Common myeloid progenitor, CD34-positive (primary cell): Measurements from ENCODE around the gene TMEM43.
"Not testable (repeated sequence)": the region's sequence is repeated elsewhere in the genome, so short reads cannot be mapped to it uniquely, and the experiment has no call there.

Source experiments
- CTCF ChIA-PET: fragments of 350-600 bp; sonication (Branson Sonifier 250); formaldehyde crosslinking; loops from one replicate; lab custom pipeline; 2021; ENCODE audit warnings: antibody characterized with exemption; lab: Charles Lee
- POLR2A ChIA-PET: fragments of 350-600 bp; sonication (Branson Sonifier 250); formaldehyde crosslinking; loops from one replicate; lab custom pipeline; 2021; ENCODE audit warnings: antibody characterized with exemption; lab: Charles Lee
- DNase-seq, 3 donors: peaks; one replicate each; pipeline versions ENCODE4 v3.0.0 to v3.0.0-alpha.2; 2013
- H3K27ac ChIP-seq, 2 experiments: 1 replicate in 1 of 2; 2 replicates in 1 of 2; pipeline ENCODE4 v1.7.0; 2013; ENCODE audit warnings: inconsistent platforms in 2 of 2, low read length in 2 of 2, mild to moderate bottlenecking in 2 of 2, low read depth in 1 of 2, moderate library complexity in 1 of 2; ENCODE audit not compliant: severe bottlenecking in 2 of 2, insufficient read depth in 1 of 2, poor library complexity in 1 of 2
- H3K27me3 ChIP-seq, 5 experiments: replicated peaks in 2 of 5; 1 replicate in 3 of 5; 2 replicates in 2 of 5; pipeline versions ENCODE4 v1.6.1 to v1.7.0; 2013; ENCODE audit warnings: low read length in 4 of 5, mild to moderate bottlenecking in 2 of 5, moderate library complexity in 2 of 5, inconsistent platforms in 1 of 5; ENCODE audit not compliant: insufficient read depth in 5 of 5, control insufficient read depth in 4 of 5
- H3K36me3 ChIP-seq, 4 experiments: 1 replicate in 2 of 4; 2 replicates in 2 of 4; pipeline versions ENCODE4 v1.6.1 to v1.7.0; 2013; ENCODE audit warnings: low read length in 3 of 4, control low read depth in 1 of 4, mild to moderate bottlenecking in 1 of 4; ENCODE audit not compliant: control insufficient read depth in 4 of 4, insufficient read depth in 4 of 4
- H3K4me1 ChIP-seq, 4 experiments: 1 replicate in 3 of 4; 2 replicates in 1 of 4; pipeline versions ENCODE4 v1.6.1 to v1.7.1; 2013; ENCODE audit warnings: low read length in 3 of 4, mild to moderate bottlenecking in 3 of 4, control low read depth in 1 of 4, inconsistent platforms in 1 of 4, moderate library complexity in 1 of 4; ENCODE audit not compliant: control insufficient read depth in 4 of 4, insufficient read depth in 4 of 4; ENCODE audit errors: control extremely low read depth in 1 of 4
- H3K4me3 ChIP-seq, 7 experiments: 1 replicate in 4 of 7; 2 replicates in 3 of 7; pipeline versions ENCODE4 v1.5.1 to v1.7.0; 2013; ENCODE audit warnings: mild to moderate bottlenecking in 7 of 7, low read length in 6 of 7, moderate library complexity in 6 of 7, inconsistent platforms in 2 of 7, low read depth in 2 of 7, control low read depth in 1 of 7; ENCODE audit not compliant: insufficient read depth in 4 of 7, control insufficient read depth in 1 of 7; ENCODE audit errors: extremely low read depth in 1 of 7
- H3K9me3 ChIP-seq, 5 experiments: 1 replicate in 4 of 5; 2 replicates in 1 of 5; pipeline versions ENCODE4 v1.6.1 to v1.7.1; 2013; ENCODE audit warnings: low read length in 4 of 5, mild to moderate bottlenecking in 2 of 5, inconsistent platforms in 1 of 5, low read depth in 1 of 5, moderate library complexity in 1 of 5; ENCODE audit not compliant: control insufficient read depth in 4 of 5, insufficient read depth in 2 of 5; ENCODE audit errors: control extremely low read depth in 1 of 5
- WGBS: methylation state at CpG from one replicate; pipeline ENCODE4 v1.1.5; 2013; ENCODE audit not compliant: insufficient coverage; 5-methylcytosine and 5-hydroxymethylcytosine counted together

The TMEM43 gene

GRCh38 chr3:14117468-14118399 lies 7.1 kb upstream of the TMEM43 start:
- peaks cover 2 to 78% (median 32%) of the 10 kb centered on the region in 4 experiments for H3K36me3 ChIP-seq
- no peaks in the 10 kb centered on the region for H3K27me3 ChIP-seq
- ChIA-PET CTCF (interaction anchor here (0.8 to 2.2 kb wide), 4 partner anchors 10 to 463 kb away, joined by 3 to 10 read pairs (median 4); no protein-coding TSS in a partner anchor), POLR2A (no interaction called here)
- H3K9me3 ChIP-seq: no peaks in the 10 kb centered on the region
- no peak overlapping the region for H3K4me3 ChIP-seq
- peaks cover 0 to 30% (median 16%) of the 10 kb centered on the region in 4 experiments for H3K4me1 ChIP-seq
- H3K27ac ChIP-seq: no peak overlapping the region
- DNase-seq: no peak
- 100% methylated on average over 5 of the region's 10 CpGs for WGBS

- peak overlapping the region in 2 of 7 experiments; percentile 7 to 15 for H3K4me3 ChIP-seq
- peaks cover under 1 to 69% (median 25%) of the 10 kb centered on the region in 4 experiments for H3K36me3 ChIP-seq
- ChIA-PET POLR2A (interaction anchor here (1.5 kb wide), 1 partner anchor 23 kb away, joined by 3 read pairs; no protein-coding TSS in a partner anchor), CTCF (interaction anchor here (0.9 to 2.2 kb wide), 4 partner anchors 9 to 222 kb away, joined by 3 to 10 read pairs (median 4); no protein-coding TSS in a partner anchor)
- DNase-seq: peak; percentile 56 to 84 (median 68)
- 81% methylated on average over 11 of the region's 13 CpGs for WGBS
- no peaks in the 10 kb centered on the region for H3K9me3 ChIP-seq
- H3K4me1 ChIP-seq: peaks cover 0 to 39% (median 22%) of the 10 kb centered on the region in 4 experiments
- H3K27ac ChIP-seq: peak overlapping the region; percentile 51 to 63
- no peaks in the 10 kb centered on the region for H3K27me3 ChIP-seq
These were observed 6.2 kb upstream of the TMEM43 start for GRCh38 chr3:14118400-14119381.

- CTCF ChIA-PET: interaction anchor here (0.9 to 2.2 kb wide), 5 partner anchors 8 to 223 kb away, joined by 3 to 10 read pairs (median 4); no protein-coding TSS in a partner anchor
- Histone ChIP-seq H3K27me3 (no peaks in the 10 kb centered on the region), H3K4me1 (peaks cover 0 to 46% (median 28%) of the 10 kb centered on the region in 4 experiments), H3K9me3 (no peaks in the 10 kb centered on the region), H3K4me3 (peak overlapping the region in 1 of 7 experiments; percentile 15), H3K36me3 (peaks cover 0 to 59% (median 19%) of the 10 kb centered on the region in 4 experiments), H3K27ac (peak overlapping the region in 1 of 2 experiments; percentile 69)
- DNase-seq: no peak
- no CpG with 5 or more reads among the region's 2 CpGs for WGBS
- POLR2A ChIA-PET: interaction anchor here (1.5 kb wide), 1 partner anchor 23 kb away, joined by 3 read pairs; no protein-coding TSS in a partner anchor
These were observed 5.2 kb upstream of the TMEM43 start for GRCh38 chr3:14119651-14120050.

GRCh38 chr3:14120111-14120920 lies 4.5 kb upstream of the TMEM43 start:
- peak overlapping the region in 1 of 2 experiments; percentile 69 for H3K27ac ChIP-seq
- no peak overlapping the region for H3K4me3 ChIP-seq
- WGBS: 98% methylated on average over 11 of the region's 11 CpGs
- POLR2A ChIA-PET: interaction anchor here (1.5 kb wide), 1 partner anchor 22 kb away, joined by 3 read pairs; no protein-coding TSS in a partner anchor
- no peak for DNase-seq
- H3K9me3 ChIP-seq: no peaks in the 10 kb centered on the region
- peaks cover 0 to 52% (median 14%) of the 10 kb centered on the region in 4 experiments for H3K36me3 ChIP-seq
- H3K4me1 ChIP-seq: peaks cover 0 to 46% (median 28%) of the 10 kb centered on the region in 4 experiments
- H3K27me3 ChIP-seq: no peaks in the 10 kb centered on the region
- CTCF ChIA-PET: interaction anchor here (1.3 to 1.6 kb wide), 2 partner anchors 26 to 224 kb away, joined by 4 to 5 read pairs; no protein-coding TSS in a partner anchor

GRCh38 chr3:14120921-14121448 lies 3.9 kb upstream of the TMEM43 start:
- POLR2A ChIA-PET, H3K9me3 ChIP-seq, H3K27ac ChIP-seq, H3K27me3 ChIP-seq, H3K4me3 ChIP-seq: not testable (repeated sequence)
- DNase-seq: peak in 1 of 3 donors; percentile 28
- 100% methylated on average over 2 of the region's 2 CpGs for WGBS
- Histone ChIP-seq H3K4me1 (peaks cover 0 to 51% (median 34%) of the 10 kb centered on the region in 4 experiments), H3K36me3 (peaks cover 0 to 46% (median 8%) of the 10 kb centered on the region in 4 experiments)
- CTCF ChIA-PET: interaction anchor here (1.3 to 1.6 kb wide), 2 partner anchors 25 to 225 kb away, joined by 4 to 5 read pairs; no protein-coding TSS in a partner anchor
